ENCODE data around the gene PLPP4. TPM values are rescaled to one million over a fixed set of nuclear protein-coding genes. Genes with fewer than 3 reads are reported as not detected.

PLPP4 gene
- total RNA-seq, 1 experiment from 2014 or later = not detected

DNA sequence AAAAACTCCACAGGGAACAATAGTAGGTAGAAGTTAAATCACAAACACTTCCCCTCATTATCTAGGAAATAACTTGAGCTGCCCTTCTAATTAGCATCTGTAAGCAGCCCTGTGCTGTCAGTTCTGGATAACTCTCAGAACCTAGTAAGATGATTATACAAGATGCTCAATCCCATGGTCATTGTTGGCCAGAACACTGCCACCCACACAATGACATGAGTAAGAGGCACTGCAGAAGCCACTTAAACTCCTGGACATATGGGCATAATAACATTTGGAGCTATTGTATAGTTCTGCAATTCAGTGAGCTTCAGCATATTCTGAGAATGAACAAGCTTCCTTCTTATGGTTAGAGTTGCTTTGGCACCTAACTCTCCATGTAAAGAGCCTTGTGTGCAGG lies 153.8 kb downstream of the PLPP4 start:
- no TSS peak for BruUV-seq (replicated peaks)
- no peaks in the 10 kb centered on the region for H4K20me1 ChIP-seq (ENCODE audit: insufficient read depth)
- H3K9me3 ChIP-seq (ENCODE audit: control insufficient read depth in 1 of 2, insufficient read depth in 1 of 2, low read depth in 1 of 2, low read length in 2 of 2) = 0 out of 4 replicates have a peak, but pooled peaks cover 0 to 8% of the 10 kb centered on the region in 2 experiments
- H3K27ac ChIP-seq (ENCODE audit: low read depth, low read length) = no peak overlapping the region
- DNase-seq (ENCODE audit: low read depth, low spot score) (no peak), ATAC-seq (no peak)
- no peaks in the 10 kb centered on the region for H3K36me3 ChIP-seq (ENCODE audit: control insufficient read depth in 1 of 2, insufficient read depth in 2 of 2, low read length in 2 of 2)
- POLR2A ChIA-PET = no interaction called here
- CTCF ChIA-PET = no interaction called here
- TF ChIP-seq TCF7L2 (IDR thresholded peaks at IDR 0.05; ENCODE audit: borderline replicate concordance, extremely low read depth, insufficient read depth, insufficient read length) = no peak
- TF ChIP-seq RAD21 (IDR thresholded peaks at IDR 0.05; ENCODE audit: low read depth) = no peak
- TF ChIP-seq EGR1 (IDR thresholded peaks at IDR 0.05; ENCODE audit: low read depth) = no peak
- no peak for TF ChIP-seq JUND (IDR thresholded peaks at IDR 0.05)
- no peak for TF ChIP-seq FOSL1 (IDR thresholded peaks at IDR 0.05; ENCODE audit: low read depth)
- TF ChIP-seq CEBPB (IDR thresholded peaks at IDR 0.05; ENCODE audit: low read depth) = no peak
- TF ChIP-seq ZNF274 (IDR thresholded peaks at IDR 0.05; ENCODE audit: low read depth, low read length) = no peak
- no peak for TF ChIP-seq POLR2A (IDR thresholded peaks at IDR 0.05; ENCODE audit: borderline replicate concordance, extremely low read depth, insufficient read depth, insufficient read length)
- TF ChIP-seq, protein P1, sequence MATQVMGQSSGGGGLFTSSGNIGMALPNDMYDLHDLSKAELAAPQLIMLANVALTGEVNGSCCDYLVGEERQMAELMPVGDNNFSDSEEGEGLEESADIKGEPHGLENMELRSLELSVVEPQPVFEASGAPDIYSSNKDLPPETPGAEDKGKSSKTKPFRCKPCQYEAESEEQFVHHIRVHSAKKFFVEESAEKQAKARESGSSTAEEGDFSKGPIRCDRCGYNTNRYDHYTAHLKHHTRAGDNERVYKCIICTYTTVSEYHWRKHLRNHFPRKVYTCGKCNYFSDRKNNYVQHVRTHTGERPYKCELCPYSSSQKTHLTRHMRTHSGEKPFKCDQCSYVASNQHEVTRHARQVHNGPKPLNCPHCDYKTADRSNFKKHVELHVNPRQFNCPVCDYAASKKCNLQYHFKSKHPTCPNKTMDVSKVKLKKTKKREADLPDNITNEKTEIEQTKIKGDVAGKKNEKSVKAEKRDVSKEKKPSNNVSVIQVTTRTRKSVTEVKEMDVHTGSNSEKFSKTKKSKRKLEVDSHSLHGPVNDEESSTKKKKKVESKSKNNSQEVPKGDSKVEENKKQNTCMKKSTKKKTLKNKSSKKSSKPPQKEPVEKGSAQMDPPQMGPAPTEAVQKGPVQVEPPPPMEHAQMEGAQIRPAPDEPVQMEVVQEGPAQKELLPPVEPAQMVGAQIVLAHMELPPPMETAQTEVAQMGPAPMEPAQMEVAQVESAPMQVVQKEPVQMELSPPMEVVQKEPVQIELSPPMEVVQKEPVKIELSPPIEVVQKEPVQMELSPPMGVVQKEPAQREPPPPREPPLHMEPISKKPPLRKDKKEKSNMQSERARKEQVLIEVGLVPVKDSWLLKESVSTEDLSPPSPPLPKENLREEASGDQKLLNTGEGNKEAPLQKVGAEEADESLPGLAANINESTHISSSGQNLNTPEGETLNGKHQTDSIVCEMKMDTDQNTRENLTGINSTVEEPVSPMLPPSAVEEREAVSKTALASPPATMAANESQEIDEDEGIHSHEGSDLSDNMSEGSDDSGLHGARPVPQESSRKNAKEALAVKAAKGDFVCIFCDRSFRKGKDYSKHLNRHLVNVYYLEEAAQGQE (IDR thresholded peaks at IDR 0.05; ENCODE audit: low read depth) = no peak
- TF ChIP-seq CBX3 (IDR thresholded peaks at IDR 0.05; ENCODE audit: low read depth) = no peak
- no peak for TF ChIP-seq YY1 (IDR thresholded peaks at IDR 0.05; ENCODE audit: extremely low read depth, insufficient replicate concordance, low read depth, low read length)
- no peak for TF ChIP-seq SIN3A (IDR thresholded peaks at IDR 0.05; ENCODE audit: low read depth)
- H3K9ac ChIP-seq (ENCODE audit: low read length) = no peak overlapping the region
- no peak overlapping the region for H3K4me2 ChIP-seq (ENCODE audit: low read length)
- peaks cover 12% of the 10 kb centered on the region; the same call in 1 of the 2 replicates for H3K27me3 ChIP-seq (ENCODE audit: insufficient read depth, low read length)
- no peak overlapping the region for H3K4me3 ChIP-seq (replicated peaks in 1 of 2; ENCODE audit: low read depth in 1 of 2, low read length in 2 of 2)
- no peak overlapping the region for H2AFZ ChIP-seq (ENCODE audit: low read depth, low read length, poor library complexity, severe bottlenecking)
- H3K79me2 ChIP-seq (ENCODE audit: insufficient read depth, low read length) = no peaks in the 10 kb centered on the region
- intact Hi-C loops (cut with micrococcal nuclease) = no loop called here
- H3K4me1 ChIP-seq (ENCODE audit: control insufficient read depth in 1 of 2, insufficient read depth in 2 of 2, low read length in 2 of 2) = no peaks in the 10 kb centered on the region
- RAD21 ChIA-PET (ENCODE audit: low non-redundant PET in 1 of 2, low total read pairs in 2 of 2, uncharacterized antibody in 2 of 2, unreplicated experiment in 2 of 2) = no interaction called here
- no peaks in the 10 kb centered on the region for H3K9me2 ChIP-seq (ENCODE audit: insufficient read depth)
